Stimulated activated CD8-positive, alpha-beta memory T cell treated with anti-CD3 and anti-CD28 coated beads, Interleukin-15, amount 100 ng/mL, for 4 hours (primary cell): ENCODE data around the gene PUS7L.
"Not testable (repeated sequence)": the region's sequence is repeated elsewhere in the genome, so short reads cannot be mapped to it uniquely, and the experiment has no call there.

ENCODE experiments used
- DNase-seq, 2 donors: peaks; one replicate each; pipeline ENCODE4 v3.0.0-alpha.2; 2020; ENCODE audit warnings: low read depth in 2 of 2

Gene PUS7L

DNA sequence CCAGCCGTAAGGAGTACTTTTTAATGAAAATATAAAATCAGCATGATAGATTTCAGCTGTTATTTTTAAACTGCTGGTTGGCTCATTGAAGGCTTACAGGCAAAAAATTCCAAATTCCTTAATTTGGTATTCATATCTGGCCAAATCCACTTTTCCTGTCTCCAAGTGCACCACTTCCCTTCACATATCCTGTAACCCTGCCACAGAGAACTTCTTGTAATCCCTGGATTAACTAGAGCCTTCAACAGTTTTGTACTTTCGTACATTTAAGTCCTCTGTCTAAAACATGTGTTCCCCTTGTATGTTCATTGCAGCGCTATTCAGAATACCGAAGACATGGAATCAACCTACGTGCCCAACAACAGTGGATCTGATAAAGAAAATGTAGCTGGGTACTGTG lies 9.6 kb downstream of the PUS7L start:
- DNase-seq, result no peak

DNA sequence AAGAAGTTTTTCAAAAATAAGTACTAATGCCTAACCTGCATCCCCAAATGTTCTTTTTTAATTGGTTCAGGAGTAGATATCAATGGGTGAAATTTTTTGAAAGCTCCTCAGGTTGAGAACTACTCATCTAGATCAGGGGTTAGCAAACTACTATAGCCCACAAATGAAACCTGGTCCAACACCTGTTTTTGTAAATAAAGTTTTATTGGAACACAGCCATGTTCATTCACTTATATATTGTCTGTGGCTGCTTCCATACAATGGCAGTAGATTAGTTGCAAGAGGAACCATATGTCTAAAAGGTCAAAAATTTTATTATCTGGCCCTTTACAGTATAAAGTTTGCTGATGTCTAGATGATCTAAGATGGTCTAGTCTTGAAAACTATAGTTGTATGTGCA lies 13.8 kb downstream of the PUS7L start:
- DNase-seq, result no peak

DNA sequence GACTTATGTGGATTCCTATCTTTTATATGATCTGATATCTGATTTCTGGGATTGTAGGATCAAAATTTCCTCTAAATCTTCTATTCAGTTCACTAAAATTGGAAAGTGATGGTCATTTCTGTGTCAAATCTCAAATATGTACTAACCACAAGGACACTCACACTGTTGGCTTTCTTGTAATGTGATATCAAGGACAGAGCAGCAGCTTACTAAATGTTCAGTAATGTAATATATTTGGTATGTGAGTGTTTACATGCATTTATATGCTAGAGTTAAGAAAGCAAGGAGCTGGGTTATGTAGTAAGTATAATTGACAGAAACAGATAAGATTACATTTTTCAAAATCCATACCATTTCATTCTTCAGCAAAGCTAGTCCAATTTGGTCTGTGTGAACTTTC lies 16.5 kb downstream of the PUS7L start:
- no peak for DNase-seq

DNA sequence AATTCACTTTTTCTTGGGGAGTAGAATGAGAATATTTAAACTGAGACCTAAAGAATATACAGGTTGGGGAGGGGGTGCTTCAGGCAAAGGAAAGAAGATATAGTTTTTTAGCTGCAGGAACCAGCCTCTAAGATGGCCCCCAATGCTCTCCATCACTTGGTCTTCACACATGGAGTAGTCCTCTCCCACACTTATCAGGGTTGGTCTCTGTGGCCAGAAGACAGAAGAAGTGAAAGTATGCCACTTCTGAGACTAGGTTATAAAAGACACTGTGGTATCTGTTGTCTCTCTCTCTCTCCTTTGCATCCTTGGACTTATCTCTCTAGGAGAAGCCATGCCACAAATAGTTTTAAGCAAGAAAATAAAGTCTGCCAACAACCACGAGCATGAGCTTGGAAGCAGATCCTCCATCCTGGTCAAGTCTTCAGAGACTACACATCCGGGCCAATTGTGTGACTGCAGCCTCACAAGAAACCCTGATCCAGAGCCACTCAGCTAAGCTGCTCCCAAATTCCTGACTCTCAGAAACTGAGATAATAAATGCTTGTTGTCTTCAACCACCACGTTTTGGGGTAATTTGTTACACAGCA lies 18.0 kb downstream of the PUS7L start:
- DNase-seq, result no peak

DNA sequence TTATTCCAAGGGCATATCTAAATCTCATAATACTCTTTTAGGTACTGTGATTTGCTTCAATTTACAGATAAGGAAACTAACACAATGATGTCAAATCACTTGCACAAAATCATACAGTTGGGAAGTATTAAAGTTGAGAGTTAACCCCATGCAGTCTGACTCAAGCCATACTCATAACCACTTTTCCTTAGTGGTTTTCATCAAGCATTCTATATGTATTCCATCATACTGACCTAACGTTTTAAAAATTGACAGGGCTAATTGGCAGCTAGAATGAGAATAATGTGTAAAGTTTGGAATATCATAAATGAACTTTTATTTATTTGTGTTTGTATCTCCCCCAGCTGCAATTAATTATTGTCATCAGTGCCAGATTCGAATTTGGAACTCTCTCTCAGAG lies 20.9 kb downstream of the PUS7L start:
- DNase-seq, result no peak

DNA sequence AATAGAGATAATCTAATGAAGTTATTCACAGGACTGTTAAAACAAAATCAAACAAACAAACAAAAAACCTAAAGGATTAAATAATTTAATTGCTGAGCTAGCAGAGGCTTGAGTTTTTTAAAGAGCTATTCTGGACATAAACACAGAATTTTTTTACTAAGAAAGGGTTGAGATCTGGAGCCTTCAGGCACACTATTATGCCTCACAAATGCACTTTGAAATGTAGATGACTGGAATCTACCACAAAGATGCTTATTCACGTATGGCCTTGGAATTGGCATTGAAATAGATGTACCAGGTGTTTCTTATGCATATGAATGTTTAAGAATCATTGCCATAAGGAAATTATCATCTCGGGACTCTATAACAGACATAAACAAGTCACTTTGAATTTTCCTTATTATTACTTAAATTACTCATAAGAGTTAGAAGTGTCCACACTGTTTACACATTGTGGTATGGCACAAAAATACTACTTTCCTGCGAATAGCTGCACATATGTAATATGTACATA lies 21.6 kb downstream of the PUS7L start:
- no peak for DNase-seq

DNA sequence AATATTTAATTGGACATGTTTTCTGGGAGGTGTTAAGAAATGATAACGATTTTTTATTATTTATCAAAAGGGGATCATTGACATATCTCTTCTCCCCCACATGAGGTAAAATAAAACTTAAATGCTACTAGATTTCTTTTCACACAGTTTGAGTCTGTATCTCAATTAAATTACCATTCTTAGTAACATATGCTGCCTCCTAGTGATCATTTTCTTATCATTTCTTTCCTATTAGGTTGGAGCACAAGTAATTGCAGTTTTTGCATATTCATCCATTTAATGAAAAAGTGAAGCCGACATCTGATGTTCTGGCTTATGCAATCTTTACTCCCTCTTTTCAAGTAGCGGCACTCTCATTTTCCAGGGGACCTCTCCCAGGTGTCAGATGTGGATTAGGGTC lies 24.9 kb downstream of the PUS7L start:
- DNase-seq, result no peak

DNA sequence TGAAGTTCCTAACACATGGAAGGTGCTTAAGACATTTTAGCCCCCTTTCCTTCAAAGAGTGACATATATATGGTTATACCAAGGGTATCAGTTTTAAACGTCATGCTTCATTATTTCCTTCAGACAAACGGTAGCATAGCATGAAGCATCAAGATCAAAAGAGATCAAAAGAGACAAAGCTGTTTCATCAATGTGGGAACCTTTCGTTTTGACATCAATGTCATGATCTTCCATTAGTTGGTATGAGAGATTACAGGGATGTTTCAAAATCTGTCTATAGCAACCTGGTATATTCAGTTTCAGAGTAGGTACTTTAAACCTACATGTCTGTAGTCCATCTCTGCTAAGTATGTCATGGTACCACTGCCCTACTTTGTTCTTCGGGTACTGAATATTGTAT lies 28.3 kb downstream of the PUS7L start:
- no peak for DNase-seq

DNA sequence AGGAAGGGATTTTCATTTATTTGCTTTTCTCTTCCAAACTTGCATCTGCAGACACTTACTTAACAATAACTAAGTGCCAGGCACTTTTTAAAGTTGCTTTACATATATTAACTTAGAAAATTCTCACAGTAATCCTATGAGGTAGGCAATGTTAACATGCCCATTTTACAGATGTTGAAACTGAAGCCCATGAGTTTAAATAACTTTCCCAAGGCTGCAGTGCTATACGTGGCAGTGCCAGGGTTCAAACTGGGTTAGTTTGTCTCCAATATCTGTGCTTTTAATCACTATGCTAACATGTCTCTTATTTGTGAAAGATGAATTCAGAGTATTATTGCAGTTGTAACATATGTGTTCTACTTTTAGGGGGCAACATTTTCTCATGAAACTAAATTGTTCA lies 29.9 kb downstream of the PUS7L start:
- no peak for DNase-seq

DNA sequence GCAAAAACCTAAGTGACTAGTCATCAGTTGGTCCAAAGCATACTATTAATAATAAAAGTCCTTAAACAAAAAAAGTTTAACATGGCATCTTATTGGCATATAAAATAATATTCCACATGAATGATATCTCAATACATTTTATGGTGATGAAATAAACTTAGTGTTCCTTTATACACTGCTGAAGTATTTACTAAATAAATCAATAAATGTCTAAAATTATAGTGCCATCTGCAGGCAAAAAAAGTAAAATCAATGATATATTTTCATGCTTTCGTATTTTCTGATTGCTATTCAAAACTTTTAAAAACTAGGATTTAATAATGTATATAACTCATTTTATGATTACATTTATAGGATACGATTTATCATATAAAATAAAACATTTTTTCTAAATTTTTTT lies 30.5 kb downstream of the PUS7L start:
- DNase-seq, result no peak

DNA sequence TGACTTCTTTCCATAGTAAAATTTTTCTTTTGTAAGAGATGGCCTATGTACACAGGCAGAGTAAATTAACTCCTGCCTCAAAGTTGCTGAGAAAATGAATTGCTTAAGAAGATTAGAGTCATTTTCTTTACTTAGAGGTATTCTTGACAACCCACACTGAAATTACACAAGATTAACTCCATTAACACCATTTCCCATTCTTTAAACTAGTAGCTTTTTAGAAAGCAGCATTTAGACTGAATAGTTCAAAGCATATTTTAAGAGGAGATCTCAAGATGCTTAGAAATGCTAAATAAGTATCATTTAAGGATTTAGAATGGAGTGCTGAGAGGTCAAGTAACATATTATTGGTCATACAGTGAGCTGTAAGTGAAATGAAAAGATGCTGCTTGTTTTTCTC lies 35.5 kb downstream of the PUS7L start:
- no peak for DNase-seq

DNA sequence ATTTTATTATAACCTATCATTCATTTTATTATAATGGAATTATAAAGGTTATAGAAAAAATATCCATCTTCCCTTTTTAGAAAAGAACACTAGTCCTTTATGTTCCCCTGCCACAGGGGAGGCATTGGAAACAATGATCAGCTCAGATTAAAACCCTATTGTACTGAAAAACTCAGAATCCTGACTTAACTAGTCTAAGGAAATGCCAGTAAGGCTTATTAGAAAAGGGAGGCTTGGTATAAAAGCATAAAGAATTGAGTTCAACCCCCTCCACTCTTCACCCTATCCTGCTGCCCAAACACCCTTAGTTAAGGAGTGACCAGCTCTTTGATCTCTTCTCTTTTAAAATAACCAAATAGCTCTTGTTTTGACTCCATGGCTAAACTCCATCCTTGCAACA lies 36.0 kb downstream of the PUS7L start:
- DNase-seq, result no peak

DNA sequence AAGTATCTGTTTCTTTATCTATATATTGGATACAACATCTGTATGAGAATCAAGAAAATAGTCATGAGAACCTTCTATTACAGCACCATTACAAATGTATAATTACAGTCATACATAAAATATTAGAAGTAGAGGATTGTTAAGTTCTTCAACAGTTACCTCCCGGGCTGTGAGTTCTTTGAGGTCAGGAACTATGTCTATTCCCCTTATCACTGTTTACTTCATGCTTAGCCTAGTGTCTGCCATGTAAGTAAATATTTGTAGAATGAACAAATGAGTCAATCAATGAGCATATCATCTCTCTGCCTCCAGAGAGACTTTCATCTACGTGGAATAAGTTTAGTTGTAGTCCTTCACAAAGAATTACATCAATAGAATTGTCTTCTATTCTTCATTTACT lies 47.2 kb downstream of the PUS7L start:
- no peak for DNase-seq

DNA sequence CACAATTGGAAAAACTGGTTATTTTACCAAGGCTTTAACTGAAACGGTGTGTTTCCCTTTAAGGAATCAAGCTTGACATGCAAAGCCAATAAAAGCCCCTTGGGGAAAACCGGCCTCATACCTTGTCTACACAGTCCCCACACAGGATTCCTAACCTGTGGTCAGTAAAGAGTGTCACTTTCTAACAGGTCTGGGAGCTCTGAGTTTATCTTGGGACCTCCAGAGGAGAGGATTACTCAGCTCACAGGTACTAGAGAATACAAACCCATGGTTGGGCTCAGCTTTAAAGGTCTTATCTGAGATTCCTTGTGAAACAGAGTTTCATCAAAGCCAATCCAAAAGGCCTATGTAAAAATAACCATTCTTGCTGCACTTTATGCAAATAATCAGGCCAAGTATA lies 54.8 kb downstream of the PUS7L start:
- DNase-seq, result not testable (repeated sequence)

DNA sequence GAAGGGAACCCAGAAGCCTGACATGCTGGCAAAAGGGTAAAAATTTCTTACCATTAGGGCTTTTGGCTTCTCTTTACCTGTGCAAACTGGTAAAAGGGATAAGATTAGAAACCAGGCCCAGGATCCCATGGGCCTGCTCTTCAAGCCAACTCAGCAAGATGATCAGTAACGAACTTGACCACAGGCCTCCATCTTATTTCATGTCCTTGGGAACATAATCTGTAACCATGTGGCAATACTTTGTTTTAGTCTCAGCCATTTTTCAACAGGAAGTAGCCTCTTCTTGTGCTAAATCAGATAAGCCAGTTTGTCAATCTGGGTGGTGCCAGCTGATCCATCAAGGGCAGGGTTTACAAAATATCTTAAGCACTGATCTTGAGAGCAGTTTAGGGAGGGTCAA lies 57.4 kb downstream of the PUS7L start:
- DNase-seq, result not testable (repeated sequence)

DNA sequence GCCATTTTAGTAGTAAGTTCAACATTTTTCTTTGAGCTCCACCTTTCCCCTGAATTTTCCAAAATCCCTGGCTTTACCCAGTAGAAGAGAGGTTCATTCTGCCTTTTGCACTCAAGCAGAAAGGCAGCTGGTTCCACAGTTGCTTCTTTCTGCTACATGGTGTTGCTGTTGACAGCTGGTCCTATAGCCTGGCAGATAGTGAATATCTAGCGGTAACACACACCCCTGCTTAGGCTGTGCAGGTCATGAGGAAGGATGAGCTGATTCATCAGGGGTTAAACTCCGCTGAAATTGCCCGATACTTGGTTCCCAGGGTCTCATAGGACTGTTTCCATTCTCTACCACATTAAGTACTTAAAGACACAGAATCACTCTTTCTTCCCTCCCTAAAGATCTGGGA lies 62.4 kb downstream of the PUS7L start:
- DNase-seq, result no peak

DNA sequence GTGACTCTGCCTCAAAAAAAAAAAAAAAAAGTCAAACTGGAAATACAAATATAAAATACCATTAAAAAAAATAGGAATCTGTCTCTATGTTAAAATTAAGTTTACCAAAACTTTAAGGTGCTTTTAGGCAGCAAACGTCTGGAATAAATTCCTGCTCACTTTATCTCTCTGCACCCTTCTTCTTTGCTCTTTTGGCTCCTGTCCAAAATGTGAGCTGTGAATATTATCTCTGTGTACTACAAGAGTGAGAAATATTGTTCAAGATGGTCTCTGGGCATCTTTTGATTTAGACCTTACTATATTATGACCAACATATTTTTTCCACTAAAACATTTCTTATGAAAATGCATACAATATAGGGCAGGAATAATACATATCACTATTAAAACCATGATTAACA lies 63.7 kb downstream of the PUS7L start:
- DNase-seq, result no peak

DNA sequence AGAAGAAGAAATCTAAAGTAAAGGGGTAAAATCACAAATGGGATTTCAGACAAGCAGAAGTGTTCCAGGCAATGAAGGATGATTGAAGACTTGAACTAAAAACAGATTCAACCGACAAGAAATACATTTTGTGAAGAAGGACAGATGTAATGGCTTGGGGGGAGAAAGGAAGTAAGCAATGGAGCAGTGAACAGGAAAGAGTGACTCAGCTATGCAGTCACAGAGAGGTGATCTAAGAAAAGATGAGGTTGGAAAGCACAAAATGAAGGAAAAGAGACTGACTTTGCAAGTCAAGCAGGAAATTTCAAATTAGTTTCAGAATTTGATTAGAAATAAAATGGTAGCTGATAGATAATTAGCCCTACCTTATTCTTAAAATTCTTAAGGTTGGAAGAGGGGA lies 66.5 kb downstream of the PUS7L start:
- no peak for DNase-seq

DNA sequence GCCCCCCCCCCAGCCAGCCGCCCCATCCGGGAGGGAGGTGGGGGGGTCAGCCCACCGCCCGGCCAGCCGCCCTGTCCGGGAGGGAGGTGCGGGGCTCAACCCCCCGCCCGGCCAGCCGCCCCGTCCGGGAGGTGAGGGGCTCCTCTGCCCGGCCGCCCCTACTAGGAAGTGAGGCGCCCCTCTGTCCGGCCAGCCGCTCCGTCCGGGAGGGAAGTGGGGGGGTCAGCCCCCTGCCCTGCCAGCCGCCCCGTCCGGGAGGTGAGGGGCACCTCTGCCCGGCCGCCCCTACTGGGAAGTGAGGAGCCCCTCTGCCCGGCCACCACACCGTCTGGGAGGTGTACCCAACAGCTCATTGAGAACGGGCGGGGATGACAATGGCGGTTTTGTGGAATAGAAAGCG lies 73.1 kb downstream of the PUS7L start:
- DNase-seq, result not testable (repeated sequence)

DNA sequence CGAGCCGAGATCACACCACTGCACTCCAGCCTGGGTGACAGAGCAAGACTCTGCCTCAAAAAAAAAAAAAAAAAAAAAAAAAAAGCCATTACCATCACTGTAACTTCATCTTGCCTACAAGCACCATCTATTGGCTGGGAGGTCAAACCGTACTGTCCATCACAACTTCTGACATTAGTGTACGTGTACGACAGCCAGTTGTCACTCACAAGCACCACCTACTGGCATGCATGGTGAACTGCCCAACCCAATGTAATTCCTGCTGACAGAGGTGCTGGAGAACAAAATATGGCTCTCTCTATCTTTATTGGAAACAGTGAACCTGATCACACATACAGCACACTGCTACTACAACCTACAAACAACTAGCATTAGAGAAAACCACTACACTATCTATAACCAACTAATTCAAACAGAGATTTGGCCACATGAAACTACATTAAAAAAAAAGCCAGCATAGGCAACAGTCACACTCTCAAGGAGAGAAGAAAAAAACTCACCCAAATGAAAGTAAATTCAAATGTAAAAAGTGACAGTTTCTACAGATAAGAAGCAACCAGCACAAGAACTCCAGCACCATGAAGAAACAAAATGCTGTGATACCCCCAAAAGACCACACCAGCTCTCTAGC lies 82.3 kb downstream of the PUS7L start:
- no peak for DNase-seq

DNA sequence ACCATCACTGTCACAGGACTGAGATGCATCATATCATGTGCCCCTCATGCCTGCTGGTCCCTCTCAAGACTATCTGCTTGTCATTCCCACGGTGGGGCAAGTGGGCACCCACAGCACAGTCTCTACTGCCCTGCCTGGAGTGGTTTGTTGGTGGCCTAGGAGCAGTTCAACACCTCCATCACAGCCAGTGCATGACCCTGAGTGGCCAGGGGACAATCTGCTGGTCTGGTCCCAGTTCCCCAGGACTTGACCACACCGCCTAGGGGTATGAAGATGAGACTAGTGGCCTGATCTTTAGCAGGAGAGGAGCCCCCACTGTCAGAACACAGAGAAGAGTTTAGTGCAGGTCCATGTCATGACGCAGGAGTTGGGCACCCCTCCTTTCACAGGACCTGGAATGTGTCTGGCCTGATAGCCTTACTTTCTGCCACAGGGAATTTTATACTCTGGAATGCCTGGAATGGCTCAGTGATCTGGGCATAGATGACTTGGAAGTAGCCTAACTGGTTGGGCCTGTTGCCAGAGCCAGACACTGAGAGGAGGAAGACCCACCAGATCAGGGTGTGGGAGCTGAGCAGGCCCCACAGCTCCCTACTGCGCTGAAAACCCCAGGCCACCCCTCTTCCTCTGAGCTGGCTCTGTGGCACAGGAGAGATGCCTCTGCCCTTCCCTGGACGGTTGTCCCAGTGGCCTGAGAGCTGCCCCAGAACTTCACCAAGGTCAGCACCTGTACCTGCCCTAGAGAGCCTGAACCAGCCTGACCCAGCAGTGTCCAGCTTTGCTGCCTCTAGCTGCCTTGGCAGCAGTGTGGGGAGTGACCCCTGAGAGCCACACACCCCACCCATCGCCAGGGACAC lies 83.3 kb downstream of the PUS7L start:
- no peak for DNase-seq

DNA sequence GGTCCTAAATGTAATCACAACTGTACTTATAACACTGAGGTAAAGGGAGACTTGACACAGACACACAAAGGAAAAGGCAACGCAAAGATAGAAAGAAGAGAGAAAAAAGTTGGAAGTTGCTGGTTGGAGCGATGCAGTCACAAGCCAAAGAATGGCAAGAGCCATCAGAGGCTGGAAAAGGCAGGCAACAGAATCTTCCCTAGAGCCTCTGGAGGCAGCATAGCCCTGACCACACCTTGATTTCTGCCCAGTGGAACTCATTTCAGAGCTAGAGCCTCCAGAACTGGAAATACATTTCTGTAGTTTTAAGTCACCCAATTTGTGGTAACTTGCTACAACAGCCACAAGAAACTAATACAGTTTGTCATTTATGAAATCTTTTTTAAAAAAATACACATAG lies 89.2 kb downstream of the PUS7L start:
- no peak for DNase-seq
